COLO829 (cell line): Measurements from ENCODE around the gene CASP9.

Source experiments
- DNase-seq: peaks from one replicate; pipeline ENCODE4 v3.0.0; 2012; ENCODE audit warnings: low spot score

Gene CASP9

GRCh38 chr1:15524021-15524282, at the start of gene CASP9:
TSS of gene CASP9 (minus strand) at chr1:15524215. CDS start at chr1:15524200, 15 bp downstream.
- DNase-seq: no peak

- no peak for DNase-seq
These were observed 49.5 kb upstream of the CASP9 start for GRCh38 chr1:15573477-15573876.

- no peak for DNase-seq
These were observed 47.3 kb upstream of the CASP9 start for GRCh38 chr1:15571266-15571665.

- no peak for DNase-seq
These were observed 46.8 kb upstream of the CASP9 start for GRCh38 chr1:15570861-15571260.

- DNase-seq: no peak
These were observed 44.5 kb upstream of the CASP9 start for GRCh38 chr1:15568387-15569073.

GRCh38 chr1:15559189-15559810, 35.3 kb upstream of the CASP9 start:
- DNase-seq: no peak

- no peak for DNase-seq
These were observed 34.5 kb upstream of the CASP9 start for GRCh38 chr1:15558516-15558915.

GRCh38 chr1:15557594-15557993, 33.6 kb upstream of the CASP9 start:
- DNase-seq: no peak

GRCh38 chr1:15557008-15557407, 33.0 kb upstream of the CASP9 start:
- no peak for DNase-seq

- no peak for DNase-seq
These were observed 26.6 kb upstream of the CASP9 start for GRCh38 chr1:15550573-15550972.

- DNase-seq: no peak
These were observed 22.6 kb upstream of the CASP9 start for GRCh38 chr1:15546641-15547040.

GRCh38 chr1:15543589-15544568, 19.9 kb upstream of the CASP9 start:
- DNase-seq: no peak

GRCh38 chr1:15543251-15543588, 19.2 kb upstream of the CASP9 start:
- DNase-seq: no peak

GRCh38 chr1:15542388-15543250, 18.6 kb upstream of the CASP9 start:
- no peak for DNase-seq

GRCh38 chr1:15541231-15541792, 17.3 kb upstream of the CASP9 start:
- DNase-seq: no peak

- DNase-seq: no peak
These were observed 16.2 kb upstream of the CASP9 start for GRCh38 chr1:15540186-15540585.

GRCh38 chr1:15538771-15539170, 14.8 kb upstream of the CASP9 start:
- no peak for DNase-seq

- no peak for DNase-seq
These were observed 7.7 kb upstream of the CASP9 start for GRCh38 chr1:15531682-15532081.

GRCh38 chr1:15531003-15531402, 7.0 kb upstream of the CASP9 start:
- DNase-seq: no peak

GRCh38 chr1:15526490-15527339, 2.7 kb upstream of the CASP9 start, which contains the start of gene DNAJC16:
TSS of gene DNAJC16 (plus strand) at chr1:15526848. CDS start at chr1:15529106, 2,258 bp downstream.
- peak; percentile 95 for DNase-seq

- no peak for DNase-seq
These were observed 2.0 kb upstream of the CASP9 start for GRCh38 chr1:15526021-15526489.
